Measurements from ENCODE around the gene KLHL9. TPM values are rescaled to one million over a fixed set of nuclear protein-coding genes. Genes with fewer than 3 reads are reported as not detected.
"Not testable (repeated sequence)": the region's sequence is repeated elsewhere in the genome, so short reads cannot be mapped to it uniquely, and the experiment has no call there.

Gene KLHL9, protein sequence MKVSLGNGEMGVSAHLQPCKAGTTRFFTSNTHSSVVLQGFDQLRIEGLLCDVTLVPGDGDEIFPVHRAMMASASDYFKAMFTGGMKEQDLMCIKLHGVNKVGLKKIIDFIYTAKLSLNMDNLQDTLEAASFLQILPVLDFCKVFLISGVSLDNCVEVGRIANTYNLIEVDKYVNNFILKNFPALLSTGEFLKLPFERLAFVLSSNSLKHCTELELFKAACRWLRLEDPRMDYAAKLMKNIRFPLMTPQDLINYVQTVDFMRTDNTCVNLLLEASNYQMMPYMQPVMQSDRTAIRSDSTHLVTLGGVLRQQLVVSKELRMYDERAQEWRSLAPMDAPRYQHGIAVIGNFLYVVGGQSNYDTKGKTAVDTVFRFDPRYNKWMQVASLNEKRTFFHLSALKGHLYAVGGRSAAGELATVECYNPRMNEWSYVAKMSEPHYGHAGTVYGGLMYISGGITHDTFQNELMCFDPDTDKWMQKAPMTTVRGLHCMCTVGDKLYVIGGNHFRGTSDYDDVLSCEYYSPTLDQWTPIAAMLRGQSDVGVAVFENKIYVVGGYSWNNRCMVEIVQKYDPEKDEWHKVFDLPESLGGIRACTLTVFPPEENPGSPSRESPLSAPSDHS
- total RNA-seq (2022): 15.8 and 16.8 TPM in 2 replicates
- percentile 90 among the genes with signal in this experiment for Bru-seq, nascent RNA
- percentile 80 among the genes with signal in this experiment for BruChase-seq, experiment 1, labeled RNA remaining after a 6-hour chase
- BruChase-seq, experiment 2, labeled RNA remaining after a 2-hour chase: percentile 97 among the genes with signal in this experiment
- long read RNA-seq, full-length matches to known transcripts: 16 of 19 reads
- long read RNA-seq, partial matches to known transcripts: 1 of 19 reads
- long read RNA-seq, other reads (novel, unspliced or antisense): 2 of 19 reads

GRCh38 chr9:21334701-21335632 is at the start of gene KLHL9:
TSS of gene KLHL9 (minus strand) at chr9:21335404. CDS start at chr9:21334859, 545 bp downstream.
- CTCF ChIA-PET: interaction anchor here (0.8 to 1.3 kb wide), 2 partner anchors 9 to 120 kb away, joined by 3 to 4 read pairs; no protein-coding TSS in a partner anchor
- Mint-ChIP-seq H3K9me3 (ENCODE audit: low read depth, unreplicated experiment) (no peaks in the 10 kb centered on the region), H3K27me3 (ENCODE audit: unreplicated experiment) (no peaks in the 10 kb centered on the region), H3K4me3 (ENCODE audit: low read depth, unreplicated experiment) (peak within 1 kb of the TSS; percentile 83), H3K27ac (ENCODE audit: unreplicated experiment) (peak within 1 kb of the TSS; percentile 58), H3K4me1 (ENCODE audit: low read depth, unreplicated experiment) (no peaks in the 10 kb centered on the region), H3K36me3 (ENCODE audit: insufficient read depth, unreplicated experiment) (peaks cover 26% of the 10 kb centered on the region)
- intact Hi-C loops (cut with micrococcal nuclease; ENCODE audit: unreplicated experiment): no loop called here
- no peak for TF ChIP-seq CTCF (IDR thresholded peaks at IDR 0.05; ENCODE audit: unreplicated experiment)
- BruUV-seq (replicated peaks): TSS peak; percentile 40
- DNase-seq: peak; percentile 83

- DNase-seq: no peak
- Mint-ChIP-seq H3K4me3 (ENCODE audit: low read depth, unreplicated experiment) (no peak overlapping the region), H3K36me3 (ENCODE audit: insufficient read depth, unreplicated experiment) (no peaks in the 10 kb centered on the region), H3K4me1 (ENCODE audit: low read depth, unreplicated experiment) (peaks cover 8% of the 10 kb centered on the region), H3K27ac (ENCODE audit: unreplicated experiment) (no peak overlapping the region), H3K27me3 (ENCODE audit: unreplicated experiment) (no peaks in the 10 kb centered on the region), H3K9me3 (ENCODE audit: low read depth, unreplicated experiment) (no peaks in the 10 kb centered on the region)
- intact Hi-C loops (cut with micrococcal nuclease; ENCODE audit: unreplicated experiment): no loop called here
- CTCF ChIA-PET: no interaction called here
- BruUV-seq (replicated peaks): no TSS peak
- TF ChIP-seq CTCF (IDR thresholded peaks at IDR 0.05; ENCODE audit: unreplicated experiment): no peak
Observed at GRCh38 chr9:21383627-21384026, 48.4 kb upstream of the KLHL9 start.

DNA sequence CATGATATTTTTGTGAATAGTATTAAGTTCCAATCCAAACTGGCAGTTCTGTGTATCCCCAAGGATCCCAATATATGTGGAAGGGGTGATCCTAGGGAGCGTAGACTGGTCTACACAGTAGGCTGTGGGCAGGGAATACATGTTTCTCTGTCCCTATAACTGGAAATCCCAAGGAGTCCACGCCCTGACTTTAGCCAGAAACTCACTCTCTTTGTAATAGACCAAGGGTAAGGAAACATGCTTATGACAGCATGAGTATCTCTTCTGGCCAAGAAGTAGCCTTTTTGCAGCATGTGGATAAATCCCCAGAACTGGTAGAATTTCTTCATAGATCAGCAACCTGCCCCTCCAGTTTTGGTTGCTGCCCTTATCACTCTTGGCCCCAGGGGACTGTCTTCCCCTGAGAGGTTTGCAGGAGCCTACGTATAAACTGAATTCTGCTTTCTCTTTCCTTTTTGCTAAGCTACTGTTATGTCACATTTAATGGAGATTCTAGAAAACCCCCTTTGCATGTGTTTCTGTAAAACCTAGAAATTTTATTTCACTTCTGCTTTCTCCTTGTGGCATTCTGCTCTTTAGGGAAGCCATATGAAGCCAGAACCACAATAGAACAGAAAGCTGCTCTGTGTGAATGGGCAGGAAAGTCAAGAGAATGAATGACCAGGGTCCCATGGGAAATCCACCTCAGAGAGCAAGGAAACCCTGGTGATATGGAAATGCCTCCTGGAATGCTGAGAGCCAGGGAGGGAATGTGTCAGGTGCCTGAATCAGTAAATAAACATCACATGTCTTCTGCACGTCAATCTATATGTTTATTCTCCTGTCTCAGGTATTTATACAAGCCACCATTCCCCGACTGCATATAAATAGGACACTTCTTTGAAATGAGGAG is 46.5 kb upstream of the KLHL9 start:
- intact Hi-C loops (cut with micrococcal nuclease; ENCODE audit: unreplicated experiment): no loop called here
- Mint-ChIP-seq H3K4me1 (ENCODE audit: low read depth, unreplicated experiment) (peaks cover 8% of the 10 kb centered on the region), H3K36me3 (ENCODE audit: insufficient read depth, unreplicated experiment) (no peaks in the 10 kb centered on the region), H3K27me3 (ENCODE audit: unreplicated experiment) (no peaks in the 10 kb centered on the region), H3K27ac (ENCODE audit: unreplicated experiment) (no peak overlapping the region), H3K9me3 (ENCODE audit: low read depth, unreplicated experiment) (no peaks in the 10 kb centered on the region), H3K4me3 (ENCODE audit: low read depth, unreplicated experiment) (no peak overlapping the region)
- CTCF ChIA-PET: no interaction called here
- TF ChIP-seq CTCF (IDR thresholded peaks at IDR 0.05; ENCODE audit: unreplicated experiment): no peak
- DNase-seq: no peak
- BruUV-seq (replicated peaks): no TSS peak

- H3K4me3 Mint-ChIP-seq (ENCODE audit: low read depth, unreplicated experiment); H3K27me3 Mint-ChIP-seq (ENCODE audit: unreplicated experiment); intact Hi-C loops (cut with micrococcal nuclease; ENCODE audit: unreplicated experiment); H3K4me1 Mint-ChIP-seq (ENCODE audit: low read depth, unreplicated experiment); BruUV-seq (replicated peaks); DNase-seq; CTCF ChIA-PET; H3K9me3 Mint-ChIP-seq (ENCODE audit: low read depth, unreplicated experiment); H3K27ac Mint-ChIP-seq (ENCODE audit: unreplicated experiment); H3K36me3 Mint-ChIP-seq (ENCODE audit: insufficient read depth, unreplicated experiment): not testable (repeated sequence)
Observed at GRCh38 chr9:21371467-21371866, 36.3 kb upstream of the KLHL9 start.
